ENCODE data around the gene BCL7A.
A peak's percentile ranks its signal among the peaks of the same experiment; 100 is the strongest.
"Not testable (repeated sequence)": the region's sequence is repeated elsewhere in the genome, so short reads cannot be mapped to it uniquely, and the experiment has no call there.

BCL7A gene

GRCh38 chr12:122024132-122024785 is 2.6 kb downstream of the BCL7A start:
- DNase-seq = no peak

DNA sequence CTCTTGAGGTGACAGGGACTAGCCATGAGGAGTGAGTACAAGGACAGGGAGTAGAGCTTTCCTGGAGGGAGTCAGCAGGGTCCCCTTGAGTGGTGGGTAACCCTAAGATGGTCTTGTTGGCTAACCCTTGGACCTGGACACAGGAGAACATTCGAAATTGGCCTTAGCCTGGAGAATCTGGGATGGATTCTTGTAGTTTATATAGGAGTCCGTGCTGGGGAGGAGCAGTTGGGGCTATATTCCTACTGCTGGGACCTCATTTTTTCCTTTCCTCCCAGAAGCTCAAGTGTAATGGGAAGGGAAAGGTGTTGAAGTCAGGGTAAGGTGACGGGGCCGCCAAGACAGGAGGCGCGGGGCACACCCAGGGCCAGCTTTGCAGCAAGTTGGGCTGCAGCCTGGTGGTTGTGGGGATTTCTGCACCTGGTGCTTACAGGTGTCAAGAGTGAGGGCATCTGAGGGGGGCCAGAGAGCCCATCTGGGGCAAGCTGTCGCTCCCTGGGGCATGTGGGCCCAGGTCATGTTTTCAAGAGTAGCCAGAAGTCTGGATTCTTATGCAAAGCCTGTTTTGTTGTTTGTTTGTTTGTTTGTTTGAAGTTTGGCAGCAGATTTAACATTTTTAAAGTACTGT is 5.1 kb downstream of the BCL7A start:
- DNase-seq = no peak

DNA sequence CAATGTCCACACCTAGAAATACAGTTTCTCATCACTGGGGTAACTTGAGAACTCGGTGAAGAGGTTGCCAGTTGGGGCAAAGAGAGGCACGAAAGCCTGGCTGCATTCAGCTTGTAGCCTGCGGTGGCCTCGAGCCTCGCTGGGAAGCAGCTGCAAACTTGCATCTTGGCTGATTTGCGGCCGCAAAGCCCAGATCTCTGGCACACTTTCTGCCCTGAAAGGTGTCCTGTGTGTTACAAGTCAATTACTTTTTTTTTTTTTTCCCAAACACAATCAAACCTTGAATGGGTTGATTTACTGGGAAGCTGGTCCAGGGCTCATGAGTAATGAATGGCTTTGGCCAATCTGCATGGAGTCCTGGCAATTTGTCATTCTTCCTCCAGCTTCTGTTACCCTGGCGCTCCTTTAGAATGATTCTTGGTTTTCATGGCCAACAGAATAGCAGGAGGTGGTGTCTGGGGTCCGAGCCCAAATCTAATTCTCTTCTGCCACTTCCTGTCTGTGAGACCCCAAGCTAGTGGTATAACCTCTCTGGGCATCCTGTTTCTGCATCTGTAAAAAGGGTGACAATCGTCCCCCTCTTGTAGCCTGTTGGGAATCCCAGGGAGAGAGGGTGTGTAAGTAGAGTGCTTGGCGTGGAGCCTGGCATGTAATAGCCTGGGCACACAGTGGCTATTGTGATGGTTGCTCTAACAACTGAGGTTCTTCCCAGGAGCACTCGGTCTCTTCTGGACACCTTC is 6.7 kb downstream of the BCL7A start:
- peak in 26 of 51 donors; percentile 3 to 67 (median 26) for DNase-seq

- DNase-seq = no peak
Observed at GRCh38 chr12:122028905-122029560, 7.3 kb downstream of the BCL7A start.

GRCh38 chr12:122029620-122030423 is 8.1 kb downstream of the BCL7A start:
- no peak for DNase-seq

DNA sequence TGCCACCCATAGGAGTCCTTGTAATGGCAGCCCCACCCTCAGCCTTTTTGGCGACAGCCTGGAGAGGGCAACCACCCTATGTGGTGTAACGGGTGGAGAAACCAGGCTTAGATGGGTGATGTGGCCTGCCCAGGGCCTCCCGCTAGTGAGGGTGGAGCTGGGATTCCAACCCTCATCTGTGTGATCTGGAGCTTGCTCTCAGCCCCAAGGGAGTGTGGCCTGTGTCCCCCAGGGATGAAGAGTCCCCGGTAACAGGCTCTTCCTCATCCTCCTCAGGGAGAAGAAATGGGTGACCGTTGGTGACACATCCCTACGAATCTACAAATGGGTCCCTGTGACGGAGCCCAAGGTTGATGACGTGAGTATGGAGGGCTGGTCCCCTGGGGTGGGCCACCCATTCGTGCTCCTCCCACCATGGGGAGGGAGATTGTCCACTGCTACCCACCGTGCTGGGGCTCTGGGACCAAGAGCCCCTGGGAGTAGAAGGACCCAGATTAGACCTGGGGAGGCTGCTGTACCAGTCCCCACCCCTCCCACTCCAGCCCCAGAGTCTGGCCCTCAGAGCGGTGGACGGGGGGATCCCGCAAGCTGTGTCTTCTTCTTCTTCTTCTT is 8.8 kb downstream of the BCL7A start:
- DNase-seq = no peak

- peak in 15 of 51 donors; percentile 1 to 44 (median 13) for DNase-seq
Observed at GRCh38 chr12:122031342-122032216, 9.9 kb downstream of the BCL7A start.

- no peak for DNase-seq
Observed at GRCh38 chr12:122032580-122032979, 10.9 kb downstream of the BCL7A start.

DNA sequence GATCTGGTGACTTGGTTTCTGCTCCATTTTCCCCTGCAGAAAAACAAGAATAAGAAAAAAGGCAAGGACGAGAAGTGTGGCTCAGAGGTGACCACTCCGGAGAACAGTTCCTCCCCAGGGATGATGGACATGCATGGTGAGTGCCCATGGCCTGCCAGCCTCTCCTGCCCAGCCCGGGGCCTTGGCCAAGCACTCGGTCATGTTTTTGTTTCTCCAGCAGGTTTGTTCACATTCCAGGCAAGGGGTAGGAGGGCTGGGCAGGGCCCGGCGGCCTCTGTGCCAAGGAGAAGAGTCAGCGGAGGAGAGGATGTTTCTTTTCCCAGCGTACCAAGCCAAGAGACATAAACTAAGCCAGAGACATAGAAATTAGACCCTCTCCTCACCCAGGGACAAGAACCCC is 13.6 kb downstream of the BCL7A start:
- DNase-seq = peak in 6 of 51 donors; percentile 3 to 36 (median 19)

DNA sequence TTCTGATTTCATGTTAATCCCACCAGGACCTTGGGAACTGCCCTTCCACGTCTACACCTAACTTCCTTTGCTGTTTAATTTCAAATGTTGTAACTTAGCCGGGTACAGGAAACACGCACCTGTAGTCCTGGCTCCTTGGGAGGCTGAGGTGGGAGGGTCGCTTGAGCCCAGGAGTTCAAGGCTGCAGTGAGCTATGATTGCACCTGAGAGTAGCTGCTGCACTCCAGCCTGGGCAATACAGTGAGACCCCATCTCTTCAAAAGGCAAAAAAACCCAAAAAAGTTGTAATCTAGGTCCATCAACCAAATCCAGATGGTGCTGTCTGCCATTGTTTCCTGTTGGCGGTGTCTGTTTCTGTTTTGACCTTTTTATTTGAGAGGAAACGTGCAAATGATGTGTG is 14.5 kb downstream of the BCL7A start:
- no peak for DNase-seq

GRCh38 chr12:122040579-122041386 is 19.1 kb downstream of the BCL7A start:
- DNase-seq = no peak

- DNase-seq = not testable (repeated sequence)
Observed at GRCh38 chr12:122041458-122041857, 19.8 kb downstream of the BCL7A start.

DNA sequence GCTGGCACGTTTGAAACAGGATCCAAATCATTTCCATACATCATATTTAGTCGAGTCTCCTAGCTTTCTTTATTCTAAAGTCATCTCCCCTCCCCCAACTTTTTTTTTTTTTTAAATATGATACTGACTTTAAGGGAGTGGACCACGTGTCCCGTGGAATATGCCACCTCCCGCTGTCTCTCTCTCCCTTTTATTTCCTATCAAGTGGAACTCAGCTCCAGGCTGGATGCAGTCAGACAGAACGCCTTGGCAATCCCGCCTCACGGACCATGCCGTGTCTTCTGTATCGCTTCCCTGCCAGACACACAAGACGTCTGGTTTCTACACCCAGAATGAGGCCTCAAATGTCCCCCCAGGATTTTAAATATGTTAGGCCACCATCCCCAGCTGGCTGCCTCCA is 21.2 kb downstream of the BCL7A start:
- DNase-seq = no peak

GRCh38 chr12:122043476-122043875 is 21.8 kb downstream of the BCL7A start:
- DNase-seq = no peak

- DNase-seq = no peak
Observed at GRCh38 chr12:122045262-122045661, 23.6 kb downstream of the BCL7A start.

- no peak for DNase-seq
Observed at GRCh38 chr12:122046145-122046544, 24.5 kb downstream of the BCL7A start.

- DNase-seq = no peak
Observed at GRCh38 chr12:122048151-122048550, 26.5 kb downstream of the BCL7A start.

GRCh38 chr12:122049827-122050226 is 28.1 kb downstream of the BCL7A start:
- DNase-seq = no peak

- DNase-seq = no peak
Observed at GRCh38 chr12:122050706-122051105, 29.0 kb downstream of the BCL7A start.

All from hypothalamus (tissue), 51 donors.